IMR-90 (cell line): ENCODE results near the gene CD70. TPM values are rescaled to one million over a fixed set of nuclear protein-coding genes. Genes with fewer than 3 reads are reported as not detected.

Source experiments
- ATAC-seq: fragments of 200-7000 bp; cut with Tn5 transposase; 2 replicates; pipeline ENCODE4 v1.9.1; 2020; ENCODE audit warnings: low read depth, mild to moderate bottlenecking, moderate library complexity
- BruUV-seq: library from RNA; stranded (reverse); fragments of 400-500 nt; replicated peaks from 2 replicates; lab custom pipeline; 2021; lab: Mats Ljungman, UMichigan
- CTCF ChIA-PET: fragments of 300-600 bp; formaldehyde crosslinking; extraction: SDS; loops from one replicate; lab custom pipeline; 2021; ENCODE audit warnings: antibody characterized with exemption; lab: Yijun Ruan, JAX
- POLR2A ChIA-PET: fragments of 300-600 bp; sonication (Branson Sonifier 250); formaldehyde crosslinking; loops from one replicate; lab custom pipeline; 2022; ENCODE audit warnings: antibody characterized with exemption; ENCODE audit not compliant: unreplicated experiment; lab: Charles Lee
- DNase-seq: peaks from one replicate; pipeline ENCODE4 v3.0.0; 2013
- H2AFZ ChIP-seq: replicated peaks from 2 replicates; pipeline ENCODE3; 2013; ENCODE audit warnings: low read length, mild to moderate bottlenecking; ENCODE audit not compliant: poor library complexity
- H2AK5ac ChIP-seq: 2 replicates; pipeline ENCODE4 v1.6.1; 2013; ENCODE audit warnings: low read depth, low read length, inconsistent platforms
- H2AK9ac ChIP-seq: replicated peaks from 2 replicates; pipeline ENCODE3; 2013; ENCODE audit warnings: mild to moderate bottlenecking, low read depth, low read length, moderate library complexity; ENCODE audit not compliant: poor library complexity
- H2BK120ac ChIP-seq: 2 replicates; pipeline ENCODE4 v1.6.1; 2013; ENCODE audit warnings: low read depth, low read length, inconsistent platforms
- H2BK15ac ChIP-seq: 3 replicates; pipeline ENCODE4 v1.6.1; 2013; ENCODE audit warnings: low read depth, low read length, inconsistent platforms
- H2BK20ac ChIP-seq: 2 replicates; pipeline ENCODE4 v1.6.1; 2013; ENCODE audit warnings: low read depth, mild to moderate bottlenecking, inconsistent platforms, low read length, moderate library complexity
- H2BK5ac ChIP-seq: 2 replicates; pipeline ENCODE4 v1.6.1; 2013; ENCODE audit warnings: mild to moderate bottlenecking, low read depth, low read length, inconsistent platforms; ENCODE audit not compliant: poor library complexity, severe bottlenecking
- H3K14ac ChIP-seq: replicated peaks from 2 replicates; pipeline ENCODE4 v1.6.1; 2013; ENCODE audit warnings: low read depth, low read length, inconsistent platforms
- H3K18ac ChIP-seq: 2 replicates; pipeline ENCODE4 v1.6.1; 2013; ENCODE audit warnings: low read depth, low read length, control low read depth
- H3K23ac ChIP-seq: 2 replicates; pipeline ENCODE4 v1.6.1; 2013; ENCODE audit warnings: low read depth, low read length, inconsistent platforms
- H3K27ac ChIP-seq: 2 replicates; pipeline ENCODE4 v1.5.1; 2013; ENCODE audit warnings: mild to moderate bottlenecking, control low read depth, low read length; ENCODE audit not compliant: insufficient read depth
- H3K27me3 ChIP-seq: 2 replicates; pipeline ENCODE4 v1.6.1; 2013; ENCODE audit warnings: low read length; ENCODE audit not compliant: control insufficient read depth, insufficient read depth
- H3K36me3 ChIP-seq: 2 replicates; pipeline ENCODE4 v1.6.1; 2013; ENCODE audit warnings: low read length, mixed read lengths; ENCODE audit not compliant: control insufficient read depth, insufficient read depth
- H3K4ac ChIP-seq: 2 replicates; pipeline ENCODE4 v1.6.1; 2013; ENCODE audit warnings: low read depth, low read length, inconsistent platforms
- H3K4me1 ChIP-seq: 2 replicates; pipeline ENCODE4 v1.6.1; 2013; ENCODE audit warnings: low read length, mixed read lengths; ENCODE audit not compliant: control insufficient read depth, insufficient read depth
- H3K4me2 ChIP-seq: 2 replicates; pipeline ENCODE4 v1.6.1; 2013; ENCODE audit warnings: low read depth, mild to moderate bottlenecking, control low read depth, low read length, moderate library complexity
- H3K4me3 ChIP-seq: 2 replicates; pipeline ENCODE4 v1.5.1; 2013; ENCODE audit warnings: low read depth, mild to moderate bottlenecking, control low read depth, low read length, moderate library complexity; ENCODE audit not compliant: insufficient read depth
- H3K56ac ChIP-seq: 2 replicates; pipeline ENCODE4 v1.6.1; 2013; ENCODE audit warnings: low read length, inconsistent platforms; ENCODE audit not compliant: insufficient read depth; ENCODE audit errors: extremely low read depth
- H3K79me1 ChIP-seq, 2 experiments: 2 replicates each; pipeline ENCODE4 v1.6.1; 2013; ENCODE audit warnings: low read length in 2 of 2, inconsistent platforms in 1 of 2, low read depth in 1 of 2
- H3K9ac ChIP-seq: 2 replicates; pipeline ENCODE4 v1.6.1; 2013; ENCODE audit warnings: low read depth, low read length, control low read depth
- H3K9me1 ChIP-seq: 2 replicates; pipeline ENCODE4 v1.6.1; 2013; ENCODE audit warnings: low read length, inconsistent platforms; ENCODE audit not compliant: insufficient read depth
- H3K9me3 ChIP-seq: 2 replicates; pipeline ENCODE4 v1.6.1; 2013; ENCODE audit warnings: low read length; ENCODE audit not compliant: control insufficient read depth, insufficient read depth
- H4K20me1 ChIP-seq: 2 replicates; pipeline ENCODE4 v1.6.1; 2013; ENCODE audit warnings: low read length, inconsistent platforms; ENCODE audit not compliant: insufficient read depth
- H4K5ac ChIP-seq: 2 replicates; pipeline ENCODE4 v1.6.1; 2013; ENCODE audit warnings: mild to moderate bottlenecking, low read depth, low read length, control low read depth
- H4K8ac ChIP-seq, 2 experiments: 2 replicates each; pipeline ENCODE4 v1.6.1; 2013; ENCODE audit warnings: low read depth in 2 of 2, low read length in 2 of 2, control low read depth in 1 of 2, inconsistent platforms in 1 of 2
- H4K91ac ChIP-seq: 2 replicates; pipeline ENCODE4 v1.6.1; 2013; ENCODE audit warnings: low read depth, low read length, inconsistent platforms; ENCODE audit not compliant: insufficient read depth
- BHLHE40 ChIP-seq: fragments of 150-350 bp; IDR thresholded peaks from 2 replicates; pipeline ENCODE4 v1.6.1; 2016; ENCODE audit warnings: mild to moderate bottlenecking, low read depth, low read length
- CHD1 ChIP-seq: IDR thresholded peaks from 2 replicates; pipeline ENCODE4 v1.6.1; 2012; ENCODE audit warnings: low read depth, low read length, improper control_type of control experiment
- CTCF ChIP-seq: conservative IDR thresholded peaks from 2 replicates; pipeline ENCODE4 v1.5.1; 2012; ENCODE audit warnings: mild to moderate bottlenecking, low read depth, low read length, improper control_type of control experiment
- ELK1 ChIP-seq: fragments of 150-350 bp; IDR thresholded peaks from 2 replicates; pipeline ENCODE4 v1.6.1; 2016; ENCODE audit warnings: low read depth, mild to moderate bottlenecking, low read length, moderate library complexity, borderline replicate concordance
- MAFK ChIP-seq: IDR thresholded peaks from 2 replicates; pipeline ENCODE4 v1.6.1; 2012; ENCODE audit warnings: low read depth, low read length, improper control_type of control experiment
- MXI1 ChIP-seq: IDR thresholded peaks from 2 replicates; pipeline ENCODE4 v1.6.1; 2012; ENCODE audit warnings: low read depth, mild to moderate bottlenecking, low read length, moderate library complexity, borderline replicate concordance
- NFE2L2 ChIP-seq: fragments of 150-350 bp; IDR thresholded peaks from 2 replicates; pipeline ENCODE4 v1.6.1; 2016; ENCODE audit warnings: low read depth, mild to moderate bottlenecking, low read length
- POLR2A ChIP-seq: IDR thresholded peaks from 2 replicates; pipeline ENCODE4 v1.6.1; 2012; ENCODE audit warnings: mild to moderate bottlenecking, low read depth, low read length
- RAD21 ChIP-seq: IDR thresholded peaks from 2 replicates; pipeline ENCODE4 v1.6.1; 2012; ENCODE audit warnings: low read length, improper control_type of control experiment
- RCOR1 ChIP-seq: IDR thresholded peaks from 2 replicates; pipeline ENCODE4 v1.6.1; 2012; ENCODE audit warnings: mild to moderate bottlenecking, low read length, improper control_type of control experiment; ENCODE audit not compliant: insufficient replicate concordance
- RFX5 ChIP-seq: IDR thresholded peaks from 2 replicates; pipeline ENCODE4 v1.8.0; 2012; ENCODE audit warnings: low read depth, mild to moderate bottlenecking, low read length, moderate library complexity
- WGBS, 2 experiments: methylation state at CpG; one replicate each; pipeline versions ENCODE4 v1.1.5 to v1.1.7; 2013; ENCODE audit warnings: missing lambda C conversion rate in 2 of 2; ENCODE audit not compliant: insufficient read length in 1 of 2; ENCODE audit errors: extremely low coverage in 2 of 2; 5-methylcytosine and 5-hydroxymethylcytosine counted together
- dilution Hi-C: fragments of 300-500 bp; cut with HindIII; formaldehyde crosslinking; loops from one replicate; pipeline ENCODE4 v1.14.3; 2018; ENCODE audit warnings: low sequenced_read_pairs; ENCODE audit not compliant: unreplicated experiment
- in situ Hi-C: fragments of 300-500 bp; cut with MboI; formaldehyde crosslinking; loops from 3 replicates; pipeline ENCODE4 v1.14.3; 2019; ENCODE audit warnings: low sequenced_read_pairs, inconsistent platforms, mixed read lengths
- intact Hi-C: fragments of 100-400 bp; cut with micrococcal nuclease; formaldehyde crosslinking; loops from 2 replicates; pipeline ENCODE4 v1.10.0; 2022
- polyA plus RNA-seq, 3 experiments: library from polyadenylated mRNA; depleted of rRNA; stranded (reverse); fragments of >200 nt; gene quantifications; 2 replicates each; pipeline ENCODE4 v1.2.3, GENCODE V29; 2012; ENCODE audit warnings: low replicate concordance in 1 of 3
- total RNA-seq: library from RNA; depleted of rRNA; stranded (reverse); fragments of >200 nt; gene quantifications from 2 replicates; pipeline ENCODE4 v1.2.3, GENCODE V29; 2012

The CD70 gene
- total and polyA plus RNA-seq, 2 of the 4 experiments (the other 2 are of a cell fraction): not detected

- DNase-seq (no peak), ATAC-seq (no peak)
- no peak overlapping the region for H2BK15ac ChIP-seq
- H4K20me1 ChIP-seq: no peaks in the 10 kb centered on the region
- H3K4me3 ChIP-seq: no peak overlapping the region
- intact Hi-C loops: no loop called here
- no peak overlapping the region for H4K5ac ChIP-seq
- dilution Hi-C loops: no loop called here
- in situ Hi-C loops: no loop called here
- 75% methylated on average over 1 of the region's 4 CpGs; no CpG with 5 or more reads in 1 of the 2 experiments for WGBS, 2 experiments
- no peaks in the 10 kb centered on the region for H3K4me1 ChIP-seq
- no peak overlapping the region for H2AK9ac ChIP-seq
- H3K9me1 ChIP-seq: no peaks in the 10 kb centered on the region
- no peak overlapping the region for H4K91ac ChIP-seq
- H2AFZ ChIP-seq: no peak overlapping the region
- H2BK5ac ChIP-seq: no peak overlapping the region
- H3K27me3 ChIP-seq: no peaks in the 10 kb centered on the region
- no peak overlapping the region for H3K56ac ChIP-seq
- no peak for TF ChIP-seq NFE2L2
- TF ChIP-seq BHLHE40: no peak
- TF ChIP-seq ELK1: no peak
- TF ChIP-seq RFX5: no peak
- TF ChIP-seq POLR2A: no peak
- TF ChIP-seq RCOR1: no peak
- no peak for TF ChIP-seq RAD21
- no peak for TF ChIP-seq MAFK
- no peak for TF ChIP-seq MXI1
- TF ChIP-seq CHD1: no peak
- no peak for TF ChIP-seq CTCF
- no peak overlapping the region for H3K18ac ChIP-seq
- H2BK20ac ChIP-seq: no peak overlapping the region
- no peaks in the 10 kb centered on the region for H3K9me3 ChIP-seq
- no peak overlapping the region for H3K14ac ChIP-seq
- POLR2A ChIA-PET: no interaction called here
- no peak overlapping the region for H2AK5ac ChIP-seq
- no peak overlapping the region for H2BK120ac ChIP-seq
- H3K27ac ChIP-seq: no peak overlapping the region
- no peak overlapping the region for H3K4me2 ChIP-seq
- CTCF ChIA-PET: no interaction called here
- H3K9ac ChIP-seq: no peak overlapping the region
- no peak overlapping the region for H3K23ac ChIP-seq
- no peak overlapping the region for H3K4ac ChIP-seq
- no peak overlapping the region for H4K8ac ChIP-seq
- BruUV-seq: no TSS peak
- no peaks in the 10 kb centered on the region for H3K79me1 ChIP-seq
- H3K36me3 ChIP-seq: no peaks in the 10 kb centered on the region
Observed at GRCh38 chr19:6572217-6572616, 18.7 kb downstream of the CD70 start.
